RWPE2 (cell line): ENCODE results near the gene RABGAP1L.
"Not testable (repeated sequence)": the region's sequence is repeated elsewhere in the genome, so short reads cannot be mapped to it uniquely, and the experiment has no call there.

Experiments
- ATAC-seq: fragments of 200-7000 bp; cut with Tn5 transposase; 3 replicates; pipeline ENCODE4 v1.9.1; 2021; ENCODE audit warnings: low read depth
- DNase-seq: peaks from one replicate; pipeline ENCODE4 v3.0.0-alpha.2; 2020; ENCODE audit warnings: low spot score
- H3K27ac ChIP-seq: fragments of 450-650 bp; 2 replicates; pipeline ENCODE4 v1.5.1; 2017; ENCODE audit warnings: mild to moderate bottlenecking; ENCODE audit not compliant: poor library complexity, severe bottlenecking
- H3K27me3 ChIP-seq: fragments of 250-450 bp; sonication (Bioruptor Pico); 2 replicates; pipeline ENCODE4 v1.5.1; 2021; ENCODE audit warnings: mild to moderate bottlenecking, moderate library complexity; ENCODE audit not compliant: insufficient read depth, poor library complexity, severe bottlenecking
- H3K36me3 ChIP-seq: fragments of 250-450 bp; sonication (Bioruptor Pico); 2 replicates; pipeline ENCODE4 v1.5.1; 2020; ENCODE audit warnings: low read depth, mild to moderate bottlenecking, moderate library complexity
- H3K4me1 ChIP-seq: fragments of 250-450 bp; sonication (Bioruptor Pico); 2 replicates; pipeline ENCODE4 v1.5.1; 2021; ENCODE audit warnings: mild to moderate bottlenecking, moderate library complexity; ENCODE audit not compliant: insufficient read depth, poor library complexity, severe bottlenecking
- H3K4me3 ChIP-seq: fragments of 250-450 bp; sonication (Bioruptor Pico); 2 replicates; pipeline ENCODE4 v1.5.1; 2021; ENCODE audit warnings: mild to moderate bottlenecking, moderate library complexity; ENCODE audit not compliant: severe bottlenecking
- H3K9me3 ChIP-seq: fragments of 250-450 bp; sonication (Bioruptor Pico); 2 replicates; pipeline ENCODE4 v1.5.1; 2021; ENCODE audit warnings: mild to moderate bottlenecking, moderate library complexity; ENCODE audit not compliant: severe bottlenecking
- CTCF ChIP-seq: fragments of 450-650 bp; IDR thresholded peaks from one replicate; pipeline ENCODE4 v1.5.1; 2017; ENCODE audit warnings: mild to moderate bottlenecking, moderate library complexity; ENCODE audit not compliant: poor library complexity, severe bottlenecking

Gene RABGAP1L

GRCh38 chr1:174238845-174239501 is 79.7 kb downstream of the RABGAP1L start:
- TF ChIP-seq CTCF = peak; percentile 15
- DNase-seq (peak; percentile 90), ATAC-seq (peak; percentile 78)
- H3K27ac ChIP-seq = peak overlapping the region; percentile 95
- H3K9me3 ChIP-seq, H3K27me3 ChIP-seq: not testable (repeated sequence)
- H3K36me3 ChIP-seq = peaks cover 21% of the 10 kb centered on the region
- peaks cover 13% of the 10 kb centered on the region for H3K4me1 ChIP-seq
- peak overlapping the region; percentile 41 for H3K4me3 ChIP-seq

- peak; percentile 35; the same call in 2 of the 3 replicates for ATAC-seq
- peak overlapping the region; percentile 41 for H3K4me3 ChIP-seq
- H3K36me3 ChIP-seq = peaks cover 27% of the 10 kb centered on the region
These were observed 80.2 kb downstream of the RABGAP1L start for GRCh38 chr1:174239541-174239940.

GRCh38 chr1:174242856-174243255 is 83.5 kb downstream of the RABGAP1L start:
- no peak for DNase-seq
- H3K4me3 ChIP-seq = no peak overlapping the region
- H3K27me3 ChIP-seq = no peaks in the 10 kb centered on the region
- no peaks in the 10 kb centered on the region for H3K9me3 ChIP-seq
- peaks cover 13% of the 10 kb centered on the region for H3K4me1 ChIP-seq
- no peak for ATAC-seq
- no peak for TF ChIP-seq CTCF
- peaks cover 35% of the 10 kb centered on the region for H3K36me3 ChIP-seq
- H3K27ac ChIP-seq = no peak overlapping the region

More at GRCh38 chr1:174239541-174239940, 80.2 kb downstream of the RABGAP1L start:
- H3K27ac ChIP-seq = peak overlapping the region; percentile 95
- no peak for TF ChIP-seq CTCF
- H3K9me3 ChIP-seq = no peaks in the 10 kb centered on the region
- no peak for DNase-seq
- H3K4me1 ChIP-seq = peaks cover 13% of the 10 kb centered on the region
- H3K27me3 ChIP-seq = no peaks in the 10 kb centered on the region

GRCh38 chr1:174243451-174244000 is 84.2 kb downstream of the RABGAP1L start:
- DNase-seq (no peak), ATAC-seq (no peak)
- no peak overlapping the region for H3K27ac ChIP-seq
- no peak for TF ChIP-seq CTCF
- H3K9me3 ChIP-seq = no peaks in the 10 kb centered on the region
- H3K4me1 ChIP-seq = peaks cover 11% of the 10 kb centered on the region
- H3K27me3 ChIP-seq = no peaks in the 10 kb centered on the region
- H3K36me3 ChIP-seq = peaks cover 35% of the 10 kb centered on the region
- no peak overlapping the region for H3K4me3 ChIP-seq

GRCh38 chr1:174244017-174244416 is 84.7 kb downstream of the RABGAP1L start:
- DNase-seq = no peak

More at GRCh38 chr1:174244017-174244416, 84.7 kb downstream of the RABGAP1L start:
- no peak for TF ChIP-seq CTCF
- Histone ChIP-seq H3K36me3 (peaks cover 35% of the 10 kb centered on the region), H3K27me3 (no peaks in the 10 kb centered on the region), H3K27ac (no peak overlapping the region), H3K9me3 (no peaks in the 10 kb centered on the region), H3K4me3 (no peak overlapping the region), H3K4me1 (peaks cover 11% of the 10 kb centered on the region)
- ATAC-seq = no peak
